ENCODE results near the gene SLC6A11. TPM values are rescaled to one million over a fixed set of nuclear protein-coding genes. Genes with fewer than 3 reads are reported as not detected.

Gene SLC6A11
- total and polyA plus RNA-seq, 2 of the 13 experiments (the other 11 are each of a cell fraction or from before 2014, with no cell fraction given), result 17.9 to 34.5 TPM

DNA sequence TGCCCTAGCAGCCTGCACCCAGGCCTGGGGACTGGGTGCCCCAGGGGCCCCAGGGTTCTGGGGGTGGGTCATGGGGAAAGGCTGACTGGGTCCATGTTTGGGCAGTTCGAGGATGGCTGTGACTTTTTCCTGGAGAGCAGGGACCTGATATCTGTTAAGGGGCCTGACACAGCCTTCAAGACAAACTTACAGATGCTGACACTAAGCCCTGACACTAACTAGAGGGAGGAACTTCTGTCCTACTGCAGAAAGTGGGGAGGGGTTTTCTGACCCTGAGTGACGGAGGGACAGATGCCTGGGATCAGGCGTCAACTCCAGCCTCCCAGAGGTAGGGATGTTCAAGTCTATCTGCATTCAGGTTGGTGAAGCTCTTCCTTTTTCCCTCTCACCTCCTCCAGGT is 45.0 kb upstream of the SLC6A11 start:
- Histone ChIP-seq H3K4me1 (ENCODE audit: insufficient read depth, low read length) (0 out of 2 replicates have a peak, but pooled peaks cover 6% of the 10 kb centered on the region), H3K27ac (ENCODE audit: extremely low read length, insufficient read depth, low read length) (no peak overlapping the region), H3K4me3 (replicated peaks in 1 of 3; ENCODE audit: insufficient read depth in 1 of 3, low read depth in 2 of 3, low read length in 3 of 3) (no peak overlapping the region), H3K4me2 (ENCODE audit: low read depth, low read length) (no peak overlapping the region), H3K9ac (ENCODE audit: insufficient read depth, low read depth, low read length) (no peak overlapping the region), H3K36me3 (replicated peaks in 1 of 2; ENCODE audit: control insufficient read depth in 1 of 2, insufficient read depth in 2 of 2, low read length in 2 of 2) (no peaks in the 10 kb centered on the region), H3K79me2 (ENCODE audit: insufficient read depth, low read length) (no peaks in the 10 kb centered on the region), H2AFZ (ENCODE audit: low read length) (no peak overlapping the region), H3K27me3 (ENCODE audit: control insufficient read depth in 1 of 2, insufficient read depth in 2 of 2, low read length in 2 of 2) (peaks cover 0 to 10% of the 10 kb centered on the region in 2 experiments), H4K20me1 (ENCODE audit: insufficient read depth, low read length) (no peaks in the 10 kb centered on the region), H3K9me3 (ENCODE audit: low read length) (no peaks in the 10 kb centered on the region)
- BruUV-seq (replicated peaks), result no TSS peak
- ChIA-PET POLR2A (no interaction called here), CTCF (ENCODE audit: low intra/inter-chr PET ratio, low total read pairs) (interaction anchor here (2.8 kb wide), 1 partner anchor 112 kb away, joined by 52 read pairs; no protein-coding TSS in a partner anchor)
- intact Hi-C loops (cut with micrococcal nuclease; ENCODE audit: unreplicated experiment) (no loop called here), in situ Hi-C loops (cut with HindIII; ENCODE audit: extremely low pct_ligation_motif_present, low pct_unique_long_range_greater_than_20kb) (no loop called here)
- WGBS (ENCODE audit: low lambda C conversion rate), result 6% methylated on average over 3 of the region's 3 CpGs
- no peak for TF ChIP-seq FIP1L1 (IDR thresholded peaks at IDR 0.05; ENCODE audit: borderline replicate concordance, insufficient read depth, low read depth, low read length)
- TF ChIP-seq ZNF569 (CRISPR knock-in tag; IDR thresholded peaks at IDR 0.05; ENCODE audit: borderline replicate concordance), result no peak
- TF ChIP-seq SCMH1 (CRISPR knock-in tag; IDR thresholded peaks at IDR 0.05; ENCODE audit: borderline replicate concordance), result no peak
- TF ChIP-seq, protein P1, sequence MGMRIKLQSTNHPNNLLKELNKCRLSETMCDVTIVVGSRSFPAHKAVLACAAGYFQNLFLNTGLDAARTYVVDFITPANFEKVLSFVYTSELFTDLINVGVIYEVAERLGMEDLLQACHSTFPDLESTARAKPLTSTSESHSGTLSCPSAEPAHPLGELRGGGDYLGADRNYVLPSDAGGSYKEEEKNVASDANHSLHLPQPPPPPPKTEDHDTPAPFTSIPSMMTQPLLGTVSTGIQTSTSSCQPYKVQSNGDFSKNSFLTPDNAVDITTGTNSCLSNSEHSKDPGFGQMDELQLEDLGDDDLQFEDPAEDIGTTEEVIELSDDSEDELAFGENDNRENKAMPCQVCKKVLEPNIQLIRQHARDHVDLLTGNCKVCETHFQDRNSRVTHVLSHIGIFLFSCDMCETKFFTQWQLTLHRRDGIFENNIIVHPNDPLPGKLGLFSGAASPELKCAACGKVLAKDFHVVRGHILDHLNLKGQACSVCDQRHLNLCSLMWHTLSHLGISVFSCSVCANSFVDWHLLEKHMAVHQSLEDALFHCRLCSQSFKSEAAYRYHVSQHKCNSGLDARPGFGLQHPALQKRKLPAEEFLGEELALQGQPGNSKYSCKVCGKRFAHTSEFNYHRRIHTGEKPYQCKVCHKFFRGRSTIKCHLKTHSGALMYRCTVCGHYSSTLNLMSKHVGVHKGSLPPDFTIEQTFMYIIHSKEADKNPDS (CRISPR knock-in tag; IDR thresholded peaks at IDR 0.05), result no peak
- no peak for TF ChIP-seq PCBP2 (optimal IDR thresholded peaks at IDR 0.05; ENCODE audit: low read depth, low read length, poor library complexity, severe bottlenecking)
- no peak for TF ChIP-seq KLF15 (CRISPR knock-in tag; IDR thresholded peaks at IDR 0.05; ENCODE audit: borderline replicate concordance)
- TF ChIP-seq, protein P2, sequence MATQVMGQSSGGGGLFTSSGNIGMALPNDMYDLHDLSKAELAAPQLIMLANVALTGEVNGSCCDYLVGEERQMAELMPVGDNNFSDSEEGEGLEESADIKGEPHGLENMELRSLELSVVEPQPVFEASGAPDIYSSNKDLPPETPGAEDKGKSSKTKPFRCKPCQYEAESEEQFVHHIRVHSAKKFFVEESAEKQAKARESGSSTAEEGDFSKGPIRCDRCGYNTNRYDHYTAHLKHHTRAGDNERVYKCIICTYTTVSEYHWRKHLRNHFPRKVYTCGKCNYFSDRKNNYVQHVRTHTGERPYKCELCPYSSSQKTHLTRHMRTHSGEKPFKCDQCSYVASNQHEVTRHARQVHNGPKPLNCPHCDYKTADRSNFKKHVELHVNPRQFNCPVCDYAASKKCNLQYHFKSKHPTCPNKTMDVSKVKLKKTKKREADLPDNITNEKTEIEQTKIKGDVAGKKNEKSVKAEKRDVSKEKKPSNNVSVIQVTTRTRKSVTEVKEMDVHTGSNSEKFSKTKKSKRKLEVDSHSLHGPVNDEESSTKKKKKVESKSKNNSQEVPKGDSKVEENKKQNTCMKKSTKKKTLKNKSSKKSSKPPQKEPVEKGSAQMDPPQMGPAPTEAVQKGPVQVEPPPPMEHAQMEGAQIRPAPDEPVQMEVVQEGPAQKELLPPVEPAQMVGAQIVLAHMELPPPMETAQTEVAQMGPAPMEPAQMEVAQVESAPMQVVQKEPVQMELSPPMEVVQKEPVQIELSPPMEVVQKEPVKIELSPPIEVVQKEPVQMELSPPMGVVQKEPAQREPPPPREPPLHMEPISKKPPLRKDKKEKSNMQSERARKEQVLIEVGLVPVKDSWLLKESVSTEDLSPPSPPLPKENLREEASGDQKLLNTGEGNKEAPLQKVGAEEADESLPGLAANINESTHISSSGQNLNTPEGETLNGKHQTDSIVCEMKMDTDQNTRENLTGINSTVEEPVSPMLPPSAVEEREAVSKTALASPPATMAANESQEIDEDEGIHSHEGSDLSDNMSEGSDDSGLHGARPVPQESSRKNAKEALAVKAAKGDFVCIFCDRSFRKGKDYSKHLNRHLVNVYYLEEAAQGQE (IDR thresholded peaks at IDR 0.05; ENCODE audit: borderline replicate concordance in 1 of 2, low read depth in 1 of 2, low read length in 2 of 2), result no peak
- TF ChIP-seq NCOR1 (IDR thresholded peaks at IDR 0.05; ENCODE audit: borderline replicate concordance, low read length), result no peak
- FAIRE-seq (no peak), ATAC-seq (no peak), DNase-seq (ENCODE audit: low spot score) (no peak)

Measured in HepG2 (cell line).